SK-N-DZ (cell line): ENCODE results near the gene CXCR4.
"Not testable (repeated sequence)": the region's sequence is repeated elsewhere in the genome, so short reads cannot be mapped to it uniquely, and the experiment has no call there.

Experiments
- DNase-seq: peaks from one replicate; pipeline ENCODE4 v3.0.0-alpha.2; 2015; ENCODE audit warnings: low spot score

Gene CXCR4

GRCh38 chr2:136115183-136115761 lies 2.7 kb downstream of the CXCR4 start:
- no peak for DNase-seq

GRCh38 chr2:136114382-136114781 lies 3.6 kb downstream of the CXCR4 start:
- DNase-seq: no peak

- DNase-seq: peak; percentile 62
Measured at GRCh38 chr2:136113209-136113971, 4.6 kb downstream of the CXCR4 start.

- DNase-seq: peak; percentile 95
Measured at GRCh38 chr2:136112317-136113208, 5.4 kb downstream of the CXCR4 start.

DNA sequence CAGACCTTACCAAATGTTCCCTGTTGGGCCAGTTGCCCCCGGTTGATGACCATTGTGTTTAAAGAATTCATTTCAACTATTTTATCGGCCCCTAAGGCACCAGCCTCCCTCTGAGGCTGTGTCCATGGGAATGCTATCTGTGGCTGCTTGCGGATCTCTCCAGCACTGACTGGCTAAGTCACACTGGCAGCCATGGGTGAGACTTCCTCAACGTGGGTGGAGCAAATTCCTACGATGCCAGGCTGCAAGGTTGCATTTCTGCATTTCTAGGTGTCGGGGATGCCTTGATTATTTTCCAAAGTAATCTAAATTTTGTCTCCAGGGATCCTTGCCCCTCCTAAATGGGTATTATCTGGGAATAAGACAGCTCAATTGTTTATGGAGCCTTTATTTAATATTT lies 6.2 kb downstream of the CXCR4 start:
- DNase-seq: no peak

DNA sequence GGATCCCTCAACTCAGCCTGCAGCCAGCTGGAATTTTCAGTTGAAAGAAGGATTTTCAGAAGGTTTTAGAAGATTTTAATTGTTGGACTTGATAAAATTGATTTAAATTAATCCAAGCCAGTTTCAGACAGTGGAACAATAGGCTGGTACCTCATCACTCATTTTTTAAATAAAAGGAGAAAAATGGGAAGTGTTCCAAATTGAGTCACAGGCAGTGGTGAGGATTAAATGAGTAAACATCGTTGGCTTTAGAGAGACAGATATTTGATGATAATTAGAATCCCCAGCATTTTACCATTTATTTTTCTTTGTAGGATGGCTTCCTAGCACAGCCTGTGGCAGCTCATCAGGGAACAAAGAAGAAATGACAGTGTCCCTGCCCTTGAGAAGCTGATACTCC lies 7.4 kb downstream of the CXCR4 start:
- DNase-seq: no peak

DNA sequence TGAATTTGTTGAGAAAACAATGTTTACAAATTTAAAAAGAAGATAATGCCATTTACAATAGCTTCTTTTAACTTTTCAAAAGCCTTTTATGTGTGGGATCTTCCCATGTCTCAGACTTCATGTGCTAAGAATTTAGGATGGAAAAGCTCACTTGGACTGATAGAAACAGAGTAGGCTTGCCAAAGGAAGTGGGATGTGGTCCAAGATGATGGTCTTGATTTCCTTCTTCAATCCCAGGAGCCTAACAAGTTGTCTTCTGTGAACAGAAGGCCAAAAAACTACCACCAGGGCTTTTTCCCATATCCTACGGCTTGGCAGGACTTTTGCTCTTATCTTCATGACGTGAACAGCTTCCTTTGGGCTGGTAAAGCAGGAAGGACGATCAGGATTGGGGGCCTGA lies 9.5 kb downstream of the CXCR4 start:
- DNase-seq: no peak

DNA sequence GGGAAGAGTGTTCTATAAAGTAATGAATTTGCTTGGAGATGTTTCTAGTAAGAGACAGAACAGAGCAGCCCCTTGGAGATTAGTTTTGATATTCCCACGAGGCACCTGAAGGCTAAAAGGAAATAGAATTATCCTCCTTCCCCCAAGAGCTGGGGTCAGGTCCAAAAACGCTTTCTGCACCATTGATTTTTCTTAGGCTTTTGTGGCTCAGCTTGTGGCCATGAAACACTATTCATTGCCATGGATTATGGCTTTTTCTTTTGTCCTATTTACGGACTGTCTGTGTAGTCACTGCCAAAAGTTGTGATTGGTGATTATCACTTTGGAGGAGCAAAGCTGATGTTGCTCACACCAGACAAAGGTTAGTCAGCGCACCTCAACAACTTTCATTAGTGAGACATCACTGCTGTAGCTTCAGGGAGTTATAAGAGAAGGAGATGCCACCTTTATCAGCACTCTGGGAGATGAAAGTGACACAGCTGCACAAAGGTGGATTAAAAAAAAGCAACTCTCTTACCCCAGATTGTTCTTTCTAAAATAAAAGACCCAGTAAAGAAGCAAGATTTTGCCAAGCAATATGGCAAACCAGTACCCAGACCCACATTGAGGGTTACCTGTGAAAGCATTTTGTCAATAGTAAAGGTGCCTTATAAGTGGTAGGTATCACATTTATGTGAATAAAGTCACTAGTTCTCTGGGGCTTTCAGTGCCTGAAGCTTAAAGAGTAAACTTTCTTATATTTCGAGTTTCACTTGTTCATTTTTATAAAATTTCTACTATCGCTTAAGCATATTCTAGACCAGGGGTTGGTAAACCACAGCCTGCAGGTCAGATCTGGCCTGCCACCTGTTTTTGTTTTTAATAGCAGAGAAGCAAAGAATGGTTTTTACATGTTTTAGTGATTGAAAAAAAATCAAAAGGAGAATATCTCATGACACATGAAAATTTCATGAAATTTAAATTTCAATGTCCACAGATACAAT lies 10.6 kb downstream of the CXCR4 start:
- DNase-seq: no peak

- no peak for DNase-seq
Measured at GRCh38 chr2:136106505-136106904, 11.4 kb downstream of the CXCR4 start.

DNA sequence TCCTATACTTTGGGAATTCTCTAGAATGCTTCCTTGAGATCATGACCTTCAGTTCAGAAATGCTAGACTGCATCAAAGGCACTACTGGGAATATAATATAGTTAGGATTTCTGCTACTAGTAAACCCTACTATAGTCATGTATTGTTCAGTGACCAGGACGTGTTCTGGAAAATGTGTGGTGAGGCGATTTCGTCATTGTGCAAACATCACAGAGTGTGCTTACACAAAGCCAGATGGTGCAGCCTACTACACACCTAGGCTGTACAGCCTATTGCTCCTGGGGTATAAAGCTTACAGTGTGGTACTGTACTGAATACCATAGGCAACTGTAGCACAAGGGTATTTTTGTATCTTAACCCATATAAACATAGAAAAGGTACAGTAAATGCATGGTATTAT lies 13.0 kb downstream of the CXCR4 start:
- no peak for DNase-seq

DNA sequence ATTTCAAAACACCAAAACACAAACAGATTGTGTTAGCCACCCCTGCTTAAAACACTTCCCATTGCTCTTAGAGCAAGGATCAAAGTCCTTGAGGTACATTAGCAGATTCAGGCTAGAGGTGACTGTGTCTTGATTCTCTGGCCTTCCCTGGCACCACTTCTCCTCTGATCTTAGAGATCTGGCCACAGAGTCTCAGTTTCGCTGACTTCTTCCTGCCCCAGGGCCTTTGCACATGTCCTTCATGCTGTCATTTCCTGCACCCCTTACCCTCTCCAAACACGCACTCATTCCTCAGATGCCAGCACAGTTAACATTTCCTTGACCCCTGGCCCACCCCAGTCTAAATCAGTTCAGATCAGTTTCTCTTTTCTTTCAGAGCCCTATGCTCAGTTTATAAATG lies 16.9 kb downstream of the CXCR4 start:
- DNase-seq: no peak

DNA sequence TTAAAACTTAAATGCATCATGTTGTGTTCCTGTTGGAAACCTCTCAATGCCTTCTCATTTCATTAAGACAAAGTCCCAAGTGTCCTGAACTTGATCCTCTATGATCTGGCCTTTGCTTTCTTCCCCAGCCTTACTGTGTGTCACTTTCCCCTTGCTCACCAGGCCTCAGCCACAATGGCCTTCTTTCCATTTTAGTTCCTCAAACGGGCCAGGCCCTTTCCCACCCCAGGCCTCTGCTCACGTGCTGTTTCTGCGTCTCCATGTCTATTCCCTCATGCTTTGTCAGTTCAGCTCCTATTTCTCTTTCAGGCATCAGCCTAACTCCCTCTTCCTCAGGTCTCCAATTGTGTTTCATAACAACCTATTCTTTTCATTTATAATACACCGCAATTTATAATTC lies 19.5 kb downstream of the CXCR4 start:
- DNase-seq: no peak

GRCh38 chr2:136093583-136093982 lies 24.4 kb downstream of the CXCR4 start:
- no peak for DNase-seq

GRCh38 chr2:136091899-136092298 lies 26.1 kb downstream of the CXCR4 start:
- no peak for DNase-seq

- DNase-seq: not testable (repeated sequence)
Measured at GRCh38 chr2:136087901-136088460, 30.0 kb downstream of the CXCR4 start.

GRCh38 chr2:136086253-136087016 lies 31.5 kb downstream of the CXCR4 start:
- DNase-seq: peak; percentile 29

- no peak for DNase-seq
Measured at GRCh38 chr2:136085453-136086209, 32.3 kb downstream of the CXCR4 start.

DNA sequence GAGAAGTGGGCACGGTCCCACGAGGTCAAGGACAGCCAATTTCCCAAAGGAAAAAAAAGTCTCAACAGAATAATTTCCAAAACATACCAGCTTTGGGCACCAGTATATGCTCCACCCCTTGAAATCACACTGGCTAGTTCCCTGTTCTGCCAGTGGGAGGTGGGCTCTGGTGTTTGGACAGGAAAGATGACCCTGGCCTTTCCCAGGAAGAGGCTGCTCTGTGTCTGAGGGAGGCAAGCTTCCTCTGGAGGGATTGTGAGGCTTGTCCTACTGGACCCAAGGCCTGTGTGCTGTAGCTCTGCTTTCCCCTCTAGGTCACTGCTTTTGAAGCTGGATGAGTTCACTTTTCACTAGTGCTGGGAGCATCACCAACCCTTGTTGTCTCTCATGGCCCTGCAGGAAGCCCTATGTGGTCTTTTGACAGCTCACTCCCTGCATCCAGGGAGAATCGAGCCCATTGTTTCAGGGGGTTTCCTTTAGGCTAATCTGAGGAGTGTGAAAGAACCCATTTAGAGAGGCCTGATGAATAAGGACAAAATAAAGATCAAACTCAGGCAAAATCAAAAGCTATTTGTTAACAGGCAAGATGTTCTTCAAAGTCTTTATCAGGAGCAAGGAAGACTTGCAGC lies 36.3 kb downstream of the CXCR4 start:
- DNase-seq: no peak

DNA sequence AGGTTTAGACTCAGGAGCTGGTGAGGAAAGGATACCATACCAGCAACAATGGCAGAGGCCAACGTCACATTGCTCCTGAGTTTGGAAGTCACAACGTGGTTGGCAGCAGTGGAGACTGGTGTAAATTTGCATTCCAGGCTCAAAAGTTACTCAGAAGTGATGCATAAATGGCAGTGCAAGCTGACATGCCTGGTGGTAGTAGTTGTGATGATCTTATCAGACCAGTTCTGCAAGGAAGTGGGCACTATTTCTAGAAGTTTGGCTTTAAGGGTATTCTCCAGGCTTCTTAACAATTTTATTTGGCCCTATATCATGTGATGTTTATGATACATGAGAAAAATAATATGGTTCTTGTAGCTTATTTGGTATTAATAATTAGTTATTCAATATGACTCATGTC lies 37.8 kb downstream of the CXCR4 start:
- no peak for DNase-seq
